GM12878 (cell line): Measurements from ENCODE around the gene USP11. TPM values are rescaled to one million over a fixed set of nuclear protein-coding genes. Genes with fewer than 3 reads are reported as not detected.

Experiments used
- ATAC-seq: fragments of 200-7000 bp; cut with Tn5 transposase; 3 replicates; pipeline ENCODE4 v1.9.1; 2020; ENCODE audit warnings: mild to moderate bottlenecking, moderate library complexity
- BruUV-seq: library from RNA; stranded (reverse); fragments of 400-500 nt; replicated peaks from 2 replicates; lab custom pipeline; 2021; lab: Mats Ljungman, UMichigan
- CTCF ChIA-PET: fragments of 300-600 bp; sonication (Branson Sonifier 250); formaldehyde crosslinking; extraction: SDS; loops from one replicate; lab custom pipeline; 2021; ENCODE audit warnings: inconsistent platforms; lab: Yijun Ruan, JAX
- POLR2A ChIA-PET: fragments of 350-600 bp; formaldehyde crosslinking; extraction: SDS; loops from one replicate; lab custom pipeline; 2021; ENCODE audit warnings: inconsistent platforms; lab: Charles Lee
- RAD21 ChIA-PET: fragments of 300-600 bp; sonication (Branson Sonifier 250); formaldehyde crosslinking; loops from one replicate; lab custom pipeline; 2023; ENCODE audit warnings: antibody characterized with exemption; ENCODE audit not compliant: unreplicated experiment; lab: Charles Lee
- SMC1A ChIA-PET: fragments of 300-600 bp; sonication (Branson Sonifier 250); formaldehyde crosslinking; loops from one replicate; lab custom pipeline; 2023; ENCODE audit not compliant: unreplicated experiment, uncharacterized antibody; lab: Charles Lee
- DNase-seq: peaks from one replicate; pipeline ENCODE4 v3.0.0-alpha.2; 2011; ENCODE audit warnings: low read depth, low spot score
- FAIRE-seq: peaks from 3 replicates; lab custom pipeline; 2011; peaks lifted over from hg19 to GRCh38; lab: Jason Lieb, UNC
- H2AFZ ChIP-seq: 2 replicates; pipeline ENCODE4 v1.6.0; 2011; ENCODE audit warnings: low read depth, low read length, control low read depth; ENCODE audit not compliant: control insufficient read depth
- H3K27ac ChIP-seq: 2 replicates; pipeline ENCODE4 v1.5.1; 2011; ENCODE audit warnings: control low read depth; ENCODE audit not compliant: control insufficient read depth, insufficient read depth
- H3K27me3 ChIP-seq, 2 experiments: replicated peaks in 1 of 2; 2 replicates each; pipeline versions ENCODE4 v1.6.0 to v1.6.1; 2011; ENCODE audit warnings: low read length in 1 of 2; ENCODE audit not compliant: control insufficient read depth in 2 of 2, insufficient read depth in 2 of 2
- H3K36me3 ChIP-seq, 2 experiments: 2 replicates each; pipeline ENCODE4 v1.5.1; 2011; ENCODE audit warnings: low read length in 1 of 2; ENCODE audit not compliant: control insufficient read depth in 2 of 2, insufficient read depth in 2 of 2
- H3K4me1 ChIP-seq: 2 replicates; pipeline ENCODE4 v1.6.1; 2011; ENCODE audit warnings: mild to moderate bottlenecking, low read length, moderate library complexity, mixed read lengths; ENCODE audit not compliant: control insufficient read depth, insufficient read depth
- H3K4me2 ChIP-seq: 2 replicates; pipeline ENCODE4 v1.6.0; 2011; ENCODE audit warnings: control low read depth; ENCODE audit not compliant: control insufficient read depth, insufficient read depth
- H3K4me3 ChIP-seq: fragments of 200-600 bp; sonication (generic); 2 replicates; pipeline ENCODE4 v1.5.1; 2016
- H3K79me2 ChIP-seq: 2 replicates; pipeline ENCODE4 v1.6.0; 2011; ENCODE audit warnings: low read length; ENCODE audit not compliant: control insufficient read depth, insufficient read depth
- H3K9ac ChIP-seq: 2 replicates; pipeline ENCODE4 v1.8.0; 2011; ENCODE audit warnings: low read length, control low read depth, mixed read lengths; ENCODE audit not compliant: control insufficient read depth, insufficient read depth
- H3K9me3 ChIP-seq: replicated peaks from 3 replicates; pipeline ENCODE4 v1.5.1; 2011; ENCODE audit warnings: mild to moderate bottlenecking, low read length; ENCODE audit not compliant: control insufficient read depth, insufficient read depth
- H4K20me1 ChIP-seq: 2 replicates; pipeline ENCODE4 v1.6.0; 2011; ENCODE audit not compliant: control insufficient read depth, insufficient read depth
- CHD2 ChIP-seq: IDR thresholded peaks from 2 replicates; pipeline ENCODE4 v1.6.1; 2011; ENCODE audit warnings: low read depth, low read length, improper control_type of control experiment, borderline replicate concordance
- CHD4 ChIP-seq: fragments of 200-600 bp; sonication (generic); IDR thresholded peaks from 2 replicates; pipeline ENCODE4 v1.6.1; 2016; ENCODE audit warnings: mild to moderate bottlenecking
- ESRRA ChIP-seq: IDR thresholded peaks from 2 replicates; pipeline ENCODE4 v1.6.1; 2012; ENCODE audit warnings: mild to moderate bottlenecking, low read length, improper control_type of control experiment
- POLR2A ChIP-seq: IDR thresholded peaks from 2 replicates; pipeline ENCODE4 v1.6.1; 2011; ENCODE audit warnings: low read depth, mild to moderate bottlenecking, low read length
- WGBS: methylation state at CpG from one replicate; pipeline ENCODE4 v1.1.6; 2016; ENCODE audit warnings: low lambda C conversion rate; ENCODE audit not compliant: insufficient replicate concordance, insufficient coverage; ENCODE audit errors: missing lambda C conversion rate; 5-methylcytosine and 5-hydroxymethylcytosine counted together
- in situ Hi-C: fragments of 300-500 bp; cut with MboI; formaldehyde crosslinking; loops from 9 replicates; pipeline ENCODE4 v1.14.3; 2018; ENCODE audit warnings: mixed read lengths
- intact Hi-C: fragments of 100-400 bp; cut with micrococcal nuclease; formaldehyde crosslinking; loops from one replicate; pipeline ENCODE4 v1.14.2; 2022; ENCODE audit not compliant: unreplicated experiment
- polyA plus RNA-seq, 11 experiments: library from polyadenylated mRNA; depleted of rRNA in 4 of 11; unstranded in 6 of 11; stranded (reverse) in 5 of 11; fragments of >200 nt; fragmentation: Nextera tagmentation in 4 of 11; fragmentation: Illumina TruSeq in 1 of 11; extraction: Ambion mirVana in 4 of 11; extraction: Trizol in 1 of 11; gene quantifications; 1 replicate in 1 of 11; 2 replicates in 10 of 11; pipeline versions ENCODE4 v1.2.1 to v1.2.3, GENCODE V29; 2011 to 2016; ENCODE audit warnings: inconsistent platforms in 2 of 11, missing spikeins in 2 of 11, low read depth in 1 of 11
- total RNA-seq, 4 experiments: library from RNA; depleted of rRNA in 3 of 4; stranded (reverse); fragments of >200 nt in 3 of 4; fragmentation: Illumina TruSeq in 1 of 4; extraction: Trizol in 1 of 4; gene quantifications; 2 replicates each; pipeline versions ENCODE4 v1.2.1 to v1.2.3, GENCODE V29; 2013 to 2021
- TF ChIP-seq, protein P1 (sequence below): fragments of 450-650 bp; IDR thresholded peaks from 2 replicates; pipeline ENCODE4 v1.6.1; 2017; ENCODE audit warnings: mild to moderate bottlenecking, low read depth, inconsistent platforms; ENCODE audit not compliant: poor library complexity, severe bottlenecking
- TF ChIP-seq, protein P2 (sequence below): IDR thresholded peaks from 2 replicates; pipeline ENCODE4 v1.6.1; 2012; ENCODE audit warnings: low read depth, low read length, improper control_type of control experiment

The USP11 gene
- total and polyA plus RNA-seq, 10 of the 15 experiments (the other 5 are each of a cell fraction or from before 2014, with no cell fraction given): 3.3 to 44.0 (median 20.9) TPM

DNA sequence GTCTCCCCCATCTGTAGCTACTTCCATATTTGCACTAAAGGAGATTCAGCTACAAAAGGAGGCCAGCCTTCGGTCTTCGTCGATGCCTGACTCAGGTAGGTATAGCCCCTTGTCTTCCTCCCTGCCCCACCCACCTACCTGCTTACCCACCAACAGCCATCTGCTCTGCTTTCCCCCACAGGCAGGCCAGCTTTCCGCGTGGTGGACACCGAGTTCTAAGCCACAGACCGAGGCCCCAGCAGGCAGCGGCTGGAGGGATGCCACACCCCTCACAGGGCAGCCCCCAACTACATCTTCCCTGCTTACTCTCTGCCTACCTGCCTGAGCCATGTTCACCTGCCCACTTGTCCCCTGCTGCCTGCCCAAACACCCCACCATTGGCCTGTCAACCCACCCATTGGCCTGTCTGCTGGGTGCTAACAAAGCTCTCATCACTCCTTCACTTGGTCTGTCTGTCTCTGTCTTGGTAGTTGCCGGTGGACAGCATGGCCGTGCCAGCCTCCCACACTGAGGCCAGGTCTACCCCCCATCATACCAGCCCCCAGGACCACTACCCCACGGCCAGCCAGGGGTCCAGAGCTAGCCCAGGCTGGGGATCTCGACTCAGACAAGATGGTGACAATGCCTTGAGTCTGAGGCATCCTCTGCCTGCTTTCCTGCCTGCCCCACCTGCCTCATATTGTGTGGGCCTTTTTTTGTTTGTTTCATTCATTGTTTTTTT, 4.1 kb upstream of the USP11 start:
- BruUV-seq: no TSS peak
- FAIRE-seq (no peak), DNase-seq (no peak), ATAC-seq (no peak)
- Histone ChIP-seq H3K4me1 (no peaks in the 10 kb centered on the region), H3K27me3 (no peaks in the 10 kb centered on the region), H3K36me3 (peaks cover 22 to 23% of the 10 kb centered on the region in 2 experiments; a peak in 3 of 4 replicates), H3K4me2 (no peak overlapping the region), H3K27ac (no peak overlapping the region), H3K9ac (no peak overlapping the region), H3K79me2 (peaks cover under 1% of the 10 kb centered on the region; the same call in 1 of the 2 replicates), H4K20me1 (no peaks in the 10 kb centered on the region), H2AFZ (no peak overlapping the region), H3K9me3 (no peaks in the 10 kb centered on the region), H3K4me3 (no peak overlapping the region)
- TF ChIP-seq ESRRA: no peak
- 0 out of 2 replicates have a peak, but pooled peaks have one; percentile 4 for TF ChIP-seq POLR2A
- no peak for TF ChIP-seq CHD4
- no peak for TF ChIP-seq CHD2
- TF ChIP-seq, protein P1, sequence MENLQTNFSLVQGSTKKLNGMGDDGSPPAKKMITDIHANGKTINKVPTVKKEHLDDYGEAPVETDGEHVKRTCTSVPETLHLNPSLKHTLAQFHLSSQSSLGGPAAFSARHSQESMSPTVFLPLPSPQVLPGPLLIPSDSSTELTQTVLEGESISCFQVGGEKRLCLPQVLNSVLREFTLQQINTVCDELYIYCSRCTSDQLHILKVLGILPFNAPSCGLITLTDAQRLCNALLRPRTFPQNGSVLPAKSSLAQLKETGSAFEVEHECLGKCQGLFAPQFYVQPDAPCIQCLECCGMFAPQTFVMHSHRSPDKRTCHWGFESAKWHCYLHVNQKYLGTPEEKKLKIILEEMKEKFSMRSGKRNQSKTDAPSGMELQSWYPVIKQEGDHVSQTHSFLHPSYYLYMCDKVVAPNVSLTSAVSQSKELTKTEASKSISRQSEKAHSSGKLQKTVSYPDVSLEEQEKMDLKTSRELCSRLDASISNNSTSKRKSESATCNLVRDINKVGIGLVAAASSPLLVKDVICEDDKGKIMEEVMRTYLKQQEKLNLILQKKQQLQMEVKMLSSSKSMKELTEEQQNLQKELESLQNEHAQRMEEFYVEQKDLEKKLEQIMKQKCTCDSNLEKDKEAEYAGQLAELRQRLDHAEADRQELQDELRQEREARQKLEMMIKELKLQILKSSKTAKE: no peak
- TF ChIP-seq, protein P2, sequence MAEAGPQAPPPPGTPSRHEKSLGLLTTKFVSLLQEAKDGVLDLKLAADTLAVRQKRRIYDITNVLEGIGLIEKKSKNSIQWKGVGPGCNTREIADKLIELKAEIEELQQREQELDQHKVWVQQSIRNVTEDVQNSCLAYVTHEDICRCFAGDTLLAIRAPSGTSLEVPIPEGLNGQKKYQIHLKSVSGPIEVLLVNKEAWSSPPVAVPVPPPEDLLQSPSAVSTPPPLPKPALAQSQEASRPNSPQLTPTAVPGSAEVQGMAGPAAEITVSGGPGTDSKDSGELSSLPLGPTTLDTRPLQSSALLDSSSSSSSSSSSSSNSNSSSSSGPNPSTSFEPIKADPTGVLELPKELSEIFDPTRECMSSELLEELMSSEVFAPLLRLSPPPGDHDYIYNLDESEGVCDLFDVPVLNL: no peak
- RAD21 ChIA-PET: no interaction called here
- CTCF ChIA-PET: interaction anchor here (0.7 kb wide), 1 partner anchor 1714 kb away, joined by 3 read pairs; no protein-coding TSS in a partner anchor
- in situ Hi-C loops (no loop called here), intact Hi-C loops (no loop called here)
- WGBS: 93% methylated on average over 12 of the region's 12 CpGs
- POLR2A ChIA-PET: interaction anchor here (1.2 kb wide), 1 partner anchor 11 kb away, joined by 4 read pairs; no protein-coding TSS in a partner anchor
- SMC1A ChIA-PET: interaction anchor here (0.5 kb wide), 1 partner anchor 858 kb away, joined by 3 read pairs; no protein-coding TSS in a partner anchor
